Activated CD4-positive, alpha-beta T cell treated with anti-CD3 and anti-CD28 coated beads for 4 hours (primary cell): Measurements from ENCODE around the gene HLA-DRB5.
A peak's percentile ranks its signal among the peaks of the same experiment; 100 is the strongest.
"Not testable (repeated sequence)": the region's sequence is repeated elsewhere in the genome, so short reads cannot be mapped to it uniquely, and the experiment has no call there.

Experiments used
- DNase-seq, 2 donors: peaks; one replicate each; pipeline ENCODE4 v3.0.0-alpha.2; 2020

HLA-DRB5 gene

GRCh38 chr6:32529697-32530430, at the start of gene HLA-DRB5:
TSS of gene HLA-DRB5 (minus strand) at chr6:32530287. CDS start at chr6:32530224, 63 bp downstream.
- peak in 1 of 2 donors; percentile 5 for DNase-seq

- no peak for DNase-seq
These were observed 48.9 kb upstream of the HLA-DRB5 start for GRCh38 chr6:32578962-32579361.

GRCh38 chr6:32577493-32577892, 47.4 kb upstream of the HLA-DRB5 start:
- not testable (repeated sequence) for DNase-seq

DNA sequence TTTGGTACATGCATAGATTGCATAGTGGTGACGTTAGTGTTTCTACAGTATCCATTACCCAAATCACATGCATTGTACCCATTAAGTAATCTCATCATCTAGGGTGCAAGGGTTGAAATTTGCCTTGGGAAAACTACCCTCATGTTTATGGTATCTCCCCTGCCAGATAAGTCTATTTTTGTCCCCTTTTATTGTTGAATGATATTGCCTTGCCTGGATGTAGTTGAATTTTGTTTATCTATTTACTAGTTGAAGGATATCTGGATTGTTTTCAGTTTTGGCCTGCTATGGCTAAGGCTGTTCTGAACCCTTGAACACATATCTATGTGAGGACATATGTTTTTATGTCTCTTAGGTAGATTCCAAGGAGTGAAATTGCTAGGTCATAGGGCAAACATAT, 46.2 kb upstream of the HLA-DRB5 start:
- no peak for DNase-seq

DNA sequence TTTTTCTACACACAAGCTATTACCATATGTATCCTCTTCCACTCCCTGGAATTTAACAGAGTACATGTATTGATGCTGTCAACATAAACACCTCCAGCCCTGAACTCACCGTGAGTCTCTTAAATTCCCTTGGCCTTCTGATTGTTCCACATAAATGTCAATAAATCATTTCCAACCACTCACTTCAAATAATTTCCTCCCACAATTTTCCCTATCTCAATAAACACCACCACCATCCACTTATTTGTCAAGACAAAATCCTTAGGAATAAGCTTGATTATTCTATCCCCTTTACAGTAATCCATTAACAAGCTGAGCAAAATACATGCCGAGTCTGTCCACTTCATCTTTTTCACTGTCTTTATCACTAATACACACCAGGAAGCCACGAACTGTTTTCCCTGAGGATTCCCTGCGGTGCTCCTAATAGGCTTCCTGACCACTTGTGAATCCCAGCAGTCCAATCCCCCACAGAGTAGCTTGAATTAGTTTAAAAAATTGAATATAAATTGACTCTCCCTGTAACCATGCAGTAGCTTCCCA, 40.3 kb upstream of the HLA-DRB5 start:
- no peak for DNase-seq

- no peak for DNase-seq
These were observed 38.5 kb upstream of the HLA-DRB5 start for GRCh38 chr6:32568561-32568960.

DNA sequence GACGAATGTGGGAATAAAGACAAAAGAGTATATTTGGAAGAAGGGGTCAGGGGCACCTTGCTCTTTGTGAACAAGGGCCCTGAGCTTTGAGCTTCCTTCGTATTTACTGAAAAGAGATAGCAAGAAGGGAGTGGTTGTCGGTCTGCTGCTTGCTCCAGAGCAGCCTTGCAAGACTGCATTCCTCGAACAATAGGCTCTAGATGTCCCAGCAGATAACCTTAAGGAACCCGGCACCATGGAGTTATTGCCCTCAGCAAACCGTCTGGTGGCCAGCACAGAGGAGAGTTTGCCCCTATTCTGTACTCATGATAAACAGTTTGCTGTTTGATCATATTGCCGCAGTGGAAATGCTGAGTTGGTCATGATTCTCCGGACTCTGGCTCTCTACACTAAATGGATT, 36.9 kb upstream of the HLA-DRB5 start:
- DNase-seq = no peak

DNA sequence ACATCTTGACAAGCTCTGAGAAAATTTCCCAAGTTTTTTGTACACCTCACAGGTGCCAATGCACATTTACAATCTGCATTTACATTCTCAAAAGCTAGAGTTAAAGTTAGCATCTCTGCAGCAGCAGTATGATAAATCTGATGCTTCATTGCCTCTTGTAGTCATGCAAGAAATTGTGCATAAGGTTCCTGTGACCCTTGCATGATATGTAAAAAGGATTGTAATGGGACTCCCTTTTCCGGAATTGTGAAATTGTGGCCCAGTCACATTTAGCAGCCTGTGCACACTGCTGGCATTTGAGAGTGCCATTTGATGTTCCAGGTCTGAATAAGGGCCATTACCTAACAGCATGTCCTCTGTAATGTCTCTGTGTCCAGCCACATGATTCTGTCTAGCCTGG, 35.4 kb upstream of the HLA-DRB5 start:
- DNase-seq = no peak

DNA sequence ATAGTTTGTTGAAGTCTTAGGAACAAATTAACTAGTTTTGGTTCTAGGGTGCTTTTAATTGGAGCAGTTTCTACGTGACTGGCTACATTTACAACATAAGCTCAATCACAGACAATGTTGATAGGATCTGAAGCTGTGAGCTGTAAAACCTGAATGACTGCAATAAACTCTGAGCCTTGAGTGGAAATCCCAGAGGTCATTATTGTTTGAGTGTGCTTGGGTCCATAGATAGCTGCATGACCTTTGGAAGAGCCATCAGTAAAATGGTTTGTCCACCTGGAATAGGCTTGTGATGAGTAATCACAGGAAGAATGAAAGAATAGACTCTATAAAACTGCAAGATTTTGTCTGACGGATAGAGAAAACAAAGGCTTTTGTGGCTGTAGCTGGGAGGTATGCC, 32.9 kb upstream of the HLA-DRB5 start:
- DNase-seq = no peak

GRCh38 chr6:32559747-32560146, 29.7 kb upstream of the HLA-DRB5 start:
- DNase-seq = no peak

- DNase-seq = no peak
These were observed 28.5 kb upstream of the HLA-DRB5 start for GRCh38 chr6:32558426-32559057.

DNA sequence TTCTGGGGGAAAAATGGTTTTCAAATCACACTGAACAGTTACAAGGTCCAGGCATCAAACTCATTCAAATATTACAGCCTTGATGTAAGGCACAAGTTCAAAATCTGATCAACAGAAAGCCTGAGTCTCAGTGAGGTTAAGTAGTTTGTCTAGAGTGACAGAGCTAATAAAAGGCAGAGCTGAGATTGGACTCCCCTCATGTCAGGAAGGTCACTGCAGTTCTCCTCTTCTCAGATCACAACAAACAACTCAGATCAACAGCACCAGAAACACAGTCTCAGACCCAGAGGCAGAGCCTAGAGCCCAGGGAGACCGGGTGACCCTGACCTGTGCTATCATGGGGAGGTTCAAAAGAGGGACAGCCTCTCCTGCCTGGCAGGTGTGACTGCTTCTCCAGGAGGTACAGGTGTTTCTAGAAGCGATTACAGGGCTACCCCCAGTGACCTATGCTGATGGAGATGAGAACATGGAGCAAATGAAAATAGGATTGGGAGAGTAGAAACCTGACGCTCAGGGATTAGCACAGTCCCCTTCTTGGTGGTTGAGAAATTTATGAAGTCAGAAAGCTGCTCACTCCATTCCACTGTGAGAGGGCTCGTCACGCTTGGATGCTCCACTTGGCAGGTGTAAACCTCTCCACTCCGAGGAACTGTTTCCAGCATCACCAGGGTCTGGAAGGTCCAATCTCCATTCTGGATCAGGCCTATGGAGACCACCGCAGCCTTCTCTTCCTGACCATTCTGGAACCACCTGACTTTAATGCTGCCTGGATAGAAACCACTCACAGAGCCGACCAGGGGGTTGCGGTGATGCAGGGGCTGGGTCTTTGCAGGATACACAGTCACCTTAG, 24.3 kb upstream of the HLA-DRB5 start:
- no peak for DNase-seq

- no peak for DNase-seq
These were observed 23.1 kb upstream of the HLA-DRB5 start for GRCh38 chr6:32553037-32553742.

GRCh38 chr6:32551410-32551809, 21.3 kb upstream of the HLA-DRB5 start:
- DNase-seq = no peak

GRCh38 chr6:32539839-32540238, 9.8 kb upstream of the HLA-DRB5 start:
- DNase-seq = no peak

- not testable (repeated sequence) for DNase-seq
These were observed 325 bp upstream of the HLA-DRB5 start for GRCh38 chr6:32530431-32530793.

DNA sequence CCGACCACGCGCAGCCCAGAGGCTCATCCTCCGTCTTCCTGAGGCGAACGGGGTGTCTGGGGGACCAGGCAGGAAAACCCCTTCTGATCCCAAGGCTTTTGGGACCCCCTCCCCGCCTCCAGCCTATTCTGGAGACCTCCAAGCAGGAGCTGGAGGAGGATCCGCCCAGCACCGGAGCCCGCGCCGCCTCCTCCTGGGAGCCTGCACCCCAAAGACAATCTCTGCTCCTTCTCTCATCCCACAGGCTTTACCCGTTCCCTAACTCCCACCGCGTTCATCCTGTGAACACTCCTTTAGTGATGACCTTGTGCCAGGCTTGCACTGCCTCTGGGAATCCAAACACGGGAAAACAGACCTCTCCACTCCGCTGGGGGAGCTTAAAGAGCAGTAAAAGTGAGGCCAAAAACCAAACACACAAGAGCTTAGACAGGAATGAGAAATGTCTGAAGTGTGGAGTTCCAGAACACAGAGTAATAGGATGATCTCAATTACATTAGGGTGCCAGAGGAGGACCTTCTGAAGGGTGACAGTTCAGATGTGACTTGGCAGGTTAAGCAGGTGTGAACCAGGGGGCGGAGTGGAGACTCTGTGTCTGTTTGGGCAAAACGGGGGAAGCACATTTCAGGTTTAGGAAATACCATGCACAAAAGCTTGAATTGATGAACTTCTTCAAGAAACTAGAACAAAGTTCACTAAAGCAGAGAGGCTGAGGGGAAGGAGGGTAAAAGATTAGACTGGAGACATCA, 7.6 kb downstream of the HLA-DRB5 start:
- DNase-seq = no peak

DNA sequence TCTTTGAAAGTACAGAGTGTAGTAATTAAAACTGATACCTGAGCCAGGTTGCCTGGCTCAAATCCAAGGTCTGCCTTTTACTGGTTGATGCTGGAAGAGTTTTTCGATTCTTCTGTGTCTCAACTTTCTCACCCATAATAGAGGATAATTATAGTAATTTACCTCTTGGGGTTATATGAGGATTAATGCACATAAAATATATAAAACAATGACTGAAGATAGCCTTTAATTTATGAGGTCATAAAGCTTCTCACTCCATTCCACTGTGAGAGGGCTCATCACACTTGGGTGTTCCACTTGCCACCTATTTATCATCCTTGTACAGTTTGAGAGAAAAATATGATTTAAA, 10.2 kb downstream of the HLA-DRB5 start:
- DNase-seq = no peak

GRCh38 chr6:32519118-32519909, 10.8 kb downstream of the HLA-DRB5 start:
- DNase-seq = no peak

GRCh38 chr6:32517654-32518445, 12.2 kb downstream of the HLA-DRB5 start:
- no peak for DNase-seq
